A549 (cell line): Measurements from ENCODE around the gene CLIP1. TPM values are rescaled to one million over a fixed set of nuclear protein-coding genes. Genes with fewer than 3 reads are reported as not detected.
A peak's percentile ranks its signal among the peaks of the same experiment; 100 is the strongest.
"Not testable (repeated sequence)": the region's sequence is repeated elsewhere in the genome, so short reads cannot be mapped to it uniquely, and the experiment has no call there.

Source experiments
- ATAC-seq, 2 experiments: fragments of 200-7000 bp in 1 of 2; fragments of >200 bp in 1 of 2; cut with Nextera tagmentation in 1 of 2; cut with Tn5 transposase in 1 of 2; 3 replicates each; pipeline versions ENCODE4 v1.8.0 to v1.9.1; 2018 to 2020; ENCODE audit warnings: mild to moderate bottlenecking in 1 of 2, moderate library complexity in 1 of 2
- CTCF ChIA-PET: fragments of 300-600 bp; sonication (Branson Sonifier 250); formaldehyde crosslinking; extraction: SDS; loops from one replicate; lab custom pipeline; 2021; ENCODE audit warnings: antibody characterized with exemption, inconsistent platforms; lab: Yijun Ruan, JAX
- POLR2A ChIA-PET: fragments of 350-600 bp; formaldehyde crosslinking; extraction: SDS; loops from one replicate; lab custom pipeline; 2021; ENCODE audit warnings: antibody characterized with exemption, inconsistent platforms; lab: Yijun Ruan, JAX
- DNase-seq, 2 experiments: peaks; one replicate each; pipeline versions ENCODE4 v3.0.0 to v3.0.0-alpha.2; 2011 to 2016; ENCODE audit warnings: low read depth in 1 of 2, low spot score in 1 of 2
- FAIRE-seq: peaks from 2 replicates; lab custom pipeline; 2011; peaks lifted over from hg19 to GRCh38; lab: Jason Lieb, UNC
- H3K27ac ChIP-seq, 2 experiments: fragments of >200 bp; sonication (Bioruptor Twin); formaldehyde crosslinking; 3 replicates each; pipeline ENCODE4 v1.5.1; 2016 to 2017
- H3K4me1 ChIP-seq: fragments of >200 bp; sonication (Bioruptor Twin); formaldehyde crosslinking; 3 replicates; pipeline ENCODE4 v1.6.1; 2016
- H3K4me2 ChIP-seq: fragments of >200 bp; sonication (Bioruptor Twin); formaldehyde crosslinking; 3 replicates; pipeline ENCODE4 v1.6.1; 2016
- H3K4me3 ChIP-seq: fragments of >200 bp; sonication (Bioruptor Twin); formaldehyde crosslinking; 3 replicates; pipeline ENCODE4 v1.5.1; 2016
- H3K9me3 ChIP-seq: fragments of >200 bp; sonication (Bioruptor Twin); formaldehyde crosslinking; 3 replicates; pipeline ENCODE4 v1.6.1; 2016
- BHLHE40 ChIP-seq: IDR thresholded peaks from 2 replicates; pipeline ENCODE4 v1.6.1; 2012; ENCODE audit warnings: low read depth, low read length, inconsistent platforms
- CBX2 ChIP-seq: fragments of 200-600 bp; sonication (generic); IDR thresholded peaks from 2 replicates; pipeline ENCODE4 v1.6.1; 2016; ENCODE audit warnings: low read depth, mild to moderate bottlenecking, borderline replicate concordance
- CEBPB ChIP-seq, 2 experiments: fragments of >200 bp in 1 of 2; sonication (Bioruptor Twin) in 1 of 2; formaldehyde crosslinking in 1 of 2; IDR thresholded peaks; 2 replicates each; pipeline ENCODE4 v1.6.1; 2012 to 2016
- CHD2 ChIP-seq: fragments of 150-350 bp; IDR thresholded peaks from 2 replicates; pipeline ENCODE4 v1.6.1; 2014; ENCODE audit warnings: low read length; ENCODE audit not compliant: partially characterized antibody
- EHF ChIP-seq: fragments of 250-450 bp; sonication (Bioruptor Pico); IDR thresholded peaks from 2 replicates; pipeline ENCODE4 v1.5.0; 2020; ENCODE audit warnings: mild to moderate bottlenecking
- EHMT2 ChIP-seq: fragments of 200-600 bp; sonication (generic); IDR thresholded peaks from 2 replicates; pipeline ENCODE4 v1.6.1; 2016; ENCODE audit warnings: antibody characterized with exemption, low read depth, mild to moderate bottlenecking, moderate library complexity
- EP300 ChIP-seq, 2 experiments: fragments of >200 bp; sonication (Bioruptor Twin); formaldehyde crosslinking; IDR thresholded peaks; 2 replicates in 1 of 2; 3 replicates in 1 of 2; pipeline ENCODE4 v1.6.1; 2016 to 2017
- HDAC2 ChIP-seq: fragments of 200-600 bp; sonication (generic); IDR thresholded peaks from 2 replicates; pipeline ENCODE4 v1.6.1; 2016
- HOXB13 ChIP-seq: fragments of 250-450 bp; sonication (Bioruptor Pico); IDR thresholded peaks from 2 replicates; pipeline ENCODE4 v1.5.0; 2020; ENCODE audit warnings: low read depth, mild to moderate bottlenecking, moderate library complexity
- HOXB5 ChIP-seq: fragments of 250-450 bp; sonication (Bioruptor Pico); IDR thresholded peaks from 2 replicates; pipeline ENCODE4 v1.5.0; 2020; ENCODE audit warnings: mild to moderate bottlenecking, moderate library complexity
- KDM1A ChIP-seq: fragments of 200-600 bp; sonication (generic); IDR thresholded peaks from 2 replicates; pipeline ENCODE4 v1.6.1; 2016; ENCODE audit warnings: low read depth, mild to moderate bottlenecking
- MAZ ChIP-seq: fragments of 150-350 bp; IDR thresholded peaks from 2 replicates; pipeline ENCODE4 v1.6.1; 2014; ENCODE audit warnings: antibody characterized with exemption, low read depth, low read length, borderline replicate concordance
- NFE2L2 ChIP-seq: fragments of 150-350 bp; conservative IDR thresholded peaks from 2 replicates; pipeline ENCODE4 v1.6.1; 2014; ENCODE audit warnings: low read length
- NR3C1 ChIP-seq: fragments of >200 bp; sonication (Bioruptor Twin); formaldehyde crosslinking; IDR thresholded peaks from 3 replicates; pipeline ENCODE4 v1.6.1; 2017
- POLR2A ChIP-seq: IDR thresholded peaks from 2 replicates; pipeline ENCODE4 v1.6.1; 2012; ENCODE audit warnings: mild to moderate bottlenecking, low read length
- RAD21 ChIP-seq, 2 experiments: fragments of >200 bp in 1 of 2; sonication (Bioruptor Twin) in 1 of 2; formaldehyde crosslinking in 1 of 2; IDR thresholded peaks in 1 of 2; conservative IDR thresholded peaks in 1 of 2; 2 replicates in 1 of 2; 3 replicates in 1 of 2; pipeline ENCODE4 v1.6.1; 2012 to 2018; ENCODE audit warnings: inconsistent platforms in 1 of 2
- RARB ChIP-seq: fragments of 250-450 bp; sonication (Bioruptor Pico); IDR thresholded peaks from 2 replicates; pipeline ENCODE4 v1.8.0; 2021; ENCODE audit warnings: mild to moderate bottlenecking, moderate library complexity
- RCOR1 ChIP-seq: fragments of 150-350 bp; IDR thresholded peaks from 2 replicates; pipeline ENCODE4 v1.6.1; 2014; ENCODE audit warnings: antibody characterized with exemption, low read length, low read depth
- RFX5 ChIP-seq: fragments of 450-650 bp; IDR thresholded peaks from 2 replicates; pipeline ENCODE4 v1.7.1; 2014; ENCODE audit warnings: antibody characterized with exemption, mild to moderate bottlenecking, moderate library complexity
- ZC3H11A ChIP-seq: fragments of 450-650 bp; IDR thresholded peaks from 2 replicates; pipeline ENCODE4 v1.6.1; 2014; ENCODE audit warnings: antibody characterized with exemption, mild to moderate bottlenecking
- ZFP36 ChIP-seq: fragments of 450-650 bp; IDR thresholded peaks from 2 replicates; pipeline ENCODE4 v1.6.1; 2014; ENCODE audit warnings: borderline replicate concordance; ENCODE audit not compliant: partially characterized antibody
- ZNF302 ChIP-seq: fragments of 250-450 bp; sonication (Bioruptor Pico); IDR thresholded peaks from 2 replicates; pipeline ENCODE4 v1.9.0; 2021; ENCODE audit warnings: inconsistent platforms, mild to moderate bottlenecking, moderate library complexity
- ZSCAN20 ChIP-seq: fragments of 250-450 bp; sonication (Bioruptor Pico); IDR thresholded peaks from 2 replicates; pipeline ENCODE4 v1.8.0; 2022; ENCODE audit warnings: mild to moderate bottlenecking, moderate library complexity
- WGBS: methylation state at CpG from one replicate; pipeline ENCODE4 v1.1.6; 2017; ENCODE audit errors: missing lambda C conversion rate; 5-methylcytosine and 5-hydroxymethylcytosine counted together
- polyA plus RNA-seq, 4 experiments: library from polyadenylated mRNA; depleted of rRNA in 3 of 4; stranded (reverse); fragments of >200 nt; fragmentation: RNase III in 1 of 4; extraction: RNeasy Plus Mini Kit Qiagen cat#74134 plus additional on column Dnase treatment in 1 of 4; gene quantifications; 2 replicates in 3 of 4; 3 replicates in 1 of 4; pipeline ENCODE4 v1.2.3, GENCODE V29; 2011 to 2017
- TF ChIP-seq, protein P1 (sequence below): fragments of >200 bp; sonication (Bioruptor Twin); formaldehyde crosslinking; IDR thresholded peaks from 2 replicates; pipeline ENCODE4 v1.6.1; 2016
- TF ChIP-seq, protein P2 (sequence below): fragments of 250-450 bp; sonication (Bioruptor Pico); IDR thresholded peaks from 2 replicates; pipeline ENCODE4 v1.5.0; 2020; ENCODE audit warnings: low read depth, mild to moderate bottlenecking, moderate library complexity
- TF ChIP-seq, protein P3 (sequence below): fragments of 450-650 bp; IDR thresholded peaks from 2 replicates; pipeline ENCODE4 v1.6.1; 2014; ENCODE audit warnings: antibody characterized with exemption
- TF ChIP-seq, protein P4 (sequence below): fragments of >200 bp; sonication (Bioruptor Twin); formaldehyde crosslinking; IDR thresholded peaks from 3 replicates; pipeline ENCODE4 v1.6.1; 2016
- TF ChIP-seq, protein P5 (sequence below): IDR thresholded peaks from 2 replicates; pipeline ENCODE4 v1.6.1; 2012; ENCODE audit warnings: low read depth, borderline replicate concordance

Gene CLIP1
- polyA plus RNA-seq, 2 of the 4 experiments (the other 2 are of a cell fraction) = 43.0 to 133 TPM

DNA sequence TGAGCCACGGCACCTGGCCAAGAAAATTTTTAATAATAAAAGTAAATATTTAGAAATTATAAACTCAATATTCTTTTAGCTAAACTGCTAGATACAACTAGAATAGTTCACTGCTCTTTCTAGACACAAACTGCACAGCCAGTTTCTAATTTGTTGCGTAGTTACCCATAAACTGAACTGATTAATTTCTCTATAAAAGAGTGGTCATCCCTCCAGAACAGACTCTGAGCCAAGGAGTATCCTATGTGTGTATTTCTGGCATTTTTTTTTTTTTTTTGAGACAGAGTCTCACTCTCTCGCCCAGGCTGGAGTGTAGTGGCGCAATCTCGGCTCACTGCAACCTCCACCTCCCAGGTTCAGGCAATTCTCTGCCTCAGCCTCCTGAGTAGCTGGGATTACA is 45.7 kb downstream of the CLIP1 start:
- POLR2A ChIA-PET, H3K27ac ChIP-seq, ATAC-seq, H3K4me1 ChIP-seq, H3K4me3 ChIP-seq, DNase-seq, FAIRE-seq: not testable (repeated sequence)
- CTCF ChIA-PET = interaction anchor here (0.6 to 2.1 kb wide), 6 partner anchors 18 to 42 kb away, joined by 3 to 12 read pairs (median 4); no protein-coding TSS in a partner anchor
- WGBS = 94% methylated on average over 5 of the region's 5 CpGs
- TF ChIP-seq CEBPB (IDR thresholded peaks at IDR 0.05) = peak in 1 of 2 experiments; percentile 47; a peak in 1 of 4 replicates
- TF ChIP-seq, all 56 proteins: peak for 1; not testable (repeated sequence) for 55
- H3K4me2 ChIP-seq, H3K9me3 ChIP-seq: not testable (repeated sequence)

DNA sequence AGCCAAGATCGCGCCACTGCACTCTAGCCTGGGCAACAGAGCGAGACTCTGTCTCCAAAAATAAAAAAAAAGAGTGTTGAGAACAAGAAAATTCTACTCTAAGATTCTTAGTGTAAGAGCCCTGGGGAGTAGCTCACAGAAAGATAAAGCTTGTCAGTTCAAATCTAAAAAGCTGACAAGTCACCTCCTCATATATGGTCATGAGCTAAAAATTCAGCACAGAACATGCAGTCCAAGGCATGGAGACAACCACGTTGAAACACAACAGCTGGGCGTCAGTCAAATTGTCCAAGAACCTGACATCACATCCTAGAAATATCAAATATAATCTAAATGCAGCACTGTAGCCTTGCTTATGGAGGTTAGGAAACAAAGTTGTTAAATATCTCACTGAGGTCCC is 47.8 kb downstream of the CLIP1 start:
- ATAC-seq (no peak), FAIRE-seq (no peak), DNase-seq (no peak)
- H3K27ac ChIP-seq = no peak overlapping the region
- CTCF ChIA-PET = interaction anchor here (0.6 to 2.1 kb wide), 5 partner anchors 19 to 51 kb away, joined by 3 to 9 read pairs (median 5); no protein-coding TSS in a partner anchor
- TF ChIP-seq HOXB5 (CRISPR knock-in tag) (no peak), POLR2A (no peak), RCOR1 (no peak), CBX2 (no peak), CHD2 (no peak), MAZ (no peak), ZNF302 (CRISPR knock-in tag) (no peak), NFE2L2 (no peak), HDAC2 (no peak), RARB (CRISPR knock-in tag) (no peak), ZC3H11A (no peak), EHMT2 (no peak), EHF (CRISPR knock-in tag) (no peak), KDM1A (no peak)
- TF ChIP-seq, protein P1, sequence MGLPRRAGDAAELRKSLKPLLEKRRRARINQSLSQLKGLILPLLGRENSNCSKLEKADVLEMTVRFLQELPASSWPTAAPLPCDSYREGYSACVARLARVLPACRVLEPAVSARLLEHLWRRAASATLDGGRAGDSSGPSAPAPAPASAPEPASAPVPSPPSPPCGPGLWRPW = no peak
- TF ChIP-seq, protein P2, sequence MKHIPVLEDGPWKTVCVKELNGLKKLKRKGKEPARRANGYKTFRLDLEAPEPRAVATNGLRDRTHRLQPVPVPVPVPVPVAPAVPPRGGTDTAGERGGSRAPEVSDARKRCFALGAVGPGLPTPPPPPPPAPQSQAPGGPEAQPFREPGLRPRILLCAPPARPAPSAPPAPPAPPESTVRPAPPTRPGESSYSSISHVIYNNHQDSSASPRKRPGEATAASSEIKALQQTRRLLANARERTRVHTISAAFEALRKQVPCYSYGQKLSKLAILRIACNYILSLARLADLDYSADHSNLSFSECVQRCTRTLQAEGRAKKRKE (CRISPR knock-in tag) = no peak
- TF ChIP-seq, all 56 proteins: peak for 0
- POLR2A ChIA-PET = no interaction called here
- WGBS = 87% methylated on average over 5 of the region's 5 CpGs
- no peak overlapping the region for H3K4me3 ChIP-seq
- no peak overlapping the region for H3K4me2 ChIP-seq
- H3K4me1 ChIP-seq = no peaks in the 10 kb centered on the region
- no peaks in the 10 kb centered on the region for H3K9me3 ChIP-seq

DNA sequence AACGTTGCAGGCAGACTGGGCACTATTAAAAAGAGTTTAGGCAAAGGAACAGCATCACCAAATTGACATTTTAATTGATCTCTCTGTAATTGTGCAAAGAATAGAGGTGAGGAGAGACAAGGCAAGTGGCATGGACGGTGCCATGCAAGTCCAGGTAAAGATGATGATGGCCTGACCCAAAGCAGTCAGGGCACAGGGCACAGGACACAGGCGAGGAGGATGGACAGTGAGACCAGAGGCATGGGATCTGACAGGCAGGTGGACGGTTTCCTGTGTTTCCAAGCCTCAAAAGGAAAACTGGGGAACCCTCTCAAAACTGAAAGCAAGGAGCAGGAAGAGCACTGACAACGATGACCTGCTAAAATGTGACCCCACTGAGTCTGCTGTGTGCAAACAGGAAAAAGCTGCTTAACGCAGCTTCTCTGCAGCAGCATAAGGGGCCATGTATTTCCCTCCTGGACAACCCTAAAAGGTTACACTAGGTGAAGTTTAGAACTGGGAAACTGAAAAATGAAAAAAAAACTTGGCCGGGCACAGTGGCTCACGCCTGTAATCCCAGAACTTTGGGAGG is 50.9 kb downstream of the CLIP1 start:
- 67% methylated on average over 8 of the region's 8 CpGs for WGBS
- ChIA-PET CTCF (interaction anchor here (0.9 to 4.2 kb wide), 5 partner anchors 9 to 51 kb away, joined by 3 to 27 read pairs (median 5); partner anchors contain the start of gene CLIP1), POLR2A (no interaction called here)
- FAIRE-seq = no peak
- no peak for DNase-seq
- Histone ChIP-seq H3K27ac (peak overlapping the region in 1 of 2 experiments; percentile 50; a peak in 1 of 6 replicates), H3K4me1 (peaks cover 30% of the 10 kb centered on the region), H3K4me3 (no peak overlapping the region), H3K9me3 (no peaks in the 10 kb centered on the region), H3K4me2 (no peak overlapping the region)
- ATAC-seq = peak; percentile 9 to 58; a peak in 1 of 6 replicates
- TF ChIP-seq ZFP36 (no peak), HOXB13 (no peak), ZSCAN20 (CRISPR knock-in tag) (no peak), EP300 (IDR thresholded peaks at IDR 0.05) (no peak), NR3C1 (no peak), RFX5 (no peak), BHLHE40 (no peak), RAD21 (conservative IDR thresholded peaks at IDR 0.05 in 1 of 2, IDR thresholded peaks at IDR 0.05 in 1 of 2) (no peak)
- TF ChIP-seq, protein P2 (CRISPR knock-in tag) = no peak
- TF ChIP-seq, protein P3, sequence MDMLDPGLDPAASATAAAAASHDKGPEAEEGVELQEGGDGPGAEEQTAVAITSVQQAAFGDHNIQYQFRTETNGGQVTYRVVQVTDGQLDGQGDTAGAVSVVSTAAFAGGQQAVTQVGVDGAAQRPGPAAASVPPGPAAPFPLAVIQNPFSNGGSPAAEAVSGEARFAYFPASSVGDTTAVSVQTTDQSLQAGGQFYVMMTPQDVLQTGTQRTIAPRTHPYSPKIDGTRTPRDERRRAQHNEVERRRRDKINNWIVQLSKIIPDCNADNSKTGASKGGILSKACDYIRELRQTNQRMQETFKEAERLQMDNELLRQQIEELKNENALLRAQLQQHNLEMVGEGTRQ = no peak
- TF ChIP-seq, protein P4, sequence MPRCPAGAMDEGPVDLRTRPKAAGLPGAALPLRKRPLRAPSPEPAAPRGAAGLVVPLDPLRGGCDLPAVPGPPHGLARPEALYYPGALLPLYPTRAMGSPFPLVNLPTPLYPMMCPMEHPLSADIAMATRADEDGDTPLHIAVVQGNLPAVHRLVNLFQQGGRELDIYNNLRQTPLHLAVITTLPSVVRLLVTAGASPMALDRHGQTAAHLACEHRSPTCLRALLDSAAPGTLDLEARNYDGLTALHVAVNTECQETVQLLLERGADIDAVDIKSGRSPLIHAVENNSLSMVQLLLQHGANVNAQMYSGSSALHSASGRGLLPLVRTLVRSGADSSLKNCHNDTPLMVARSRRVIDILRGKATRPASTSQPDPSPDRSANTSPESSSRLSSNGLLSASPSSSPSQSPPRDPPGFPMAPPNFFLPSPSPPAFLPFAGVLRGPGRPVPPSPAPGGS = no peak
- TF ChIP-seq, protein P5, sequence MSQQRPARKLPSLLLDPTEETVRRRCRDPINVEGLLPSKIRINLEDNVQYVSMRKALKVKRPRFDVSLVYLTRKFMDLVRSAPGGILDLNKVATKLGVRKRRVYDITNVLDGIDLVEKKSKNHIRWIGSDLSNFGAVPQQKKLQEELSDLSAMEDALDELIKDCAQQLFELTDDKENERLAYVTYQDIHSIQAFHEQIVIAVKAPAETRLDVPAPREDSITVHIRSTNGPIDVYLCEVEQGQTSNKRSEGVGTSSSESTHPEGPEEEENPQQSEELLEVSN = no peak
